Liver (tissue), 9 donors: ENCODE data around the gene VWC2. TPM values are rescaled to one million over a fixed set of nuclear protein-coding genes. Genes with fewer than 3 reads are reported as not detected.

Source experiments
- DNase-seq: peaks from one replicate; pipeline ENCODE4 v3.0.0-alpha.2; 2017; ENCODE audit warnings: low spot score
- H3K27ac ChIP-seq, 2 donors: one replicate each; pipeline ENCODE4 v1.7.0; 2013; ENCODE audit warnings: inconsistent platforms in 2 of 2, low read length in 2 of 2, control low read depth in 1 of 2, low read depth in 1 of 2, mild to moderate bottlenecking in 1 of 2
- H3K27me3 ChIP-seq, 4 donors: one replicate each; pipeline versions ENCODE4 v1.6.1 to v1.7.0; 2013; ENCODE audit warnings: low read length in 3 of 4, inconsistent platforms in 1 of 4, mild to moderate bottlenecking in 1 of 4, moderate library complexity in 1 of 4; ENCODE audit not compliant: control insufficient read depth in 4 of 4, insufficient read depth in 4 of 4
- H3K36me3 ChIP-seq, 4 donors: one replicate each; pipeline versions ENCODE4 v1.6.1 to v1.7.0; 2013; ENCODE audit warnings: low read length in 3 of 4, mild to moderate bottlenecking in 3 of 4, low read depth in 1 of 4, moderate library complexity in 1 of 4; ENCODE audit not compliant: control insufficient read depth in 4 of 4, insufficient read depth in 3 of 4
- H3K4me1 ChIP-seq, 4 donors: one replicate each; pipeline versions ENCODE4 v1.6.1 to v1.7.0; 2013; ENCODE audit warnings: low read length in 3 of 4, mild to moderate bottlenecking in 3 of 4, moderate library complexity in 1 of 4; ENCODE audit not compliant: control insufficient read depth in 4 of 4, insufficient read depth in 4 of 4
- H3K4me3 ChIP-seq, 3 donors: one replicate each; pipeline versions ENCODE4 v1.6.1 to v1.7.0; 2013; ENCODE audit warnings: low read length in 3 of 3, control low read depth in 1 of 3, low read depth in 1 of 3, mild to moderate bottlenecking in 1 of 3
- H3K9ac ChIP-seq, 2 donors: one replicate each; pipeline ENCODE4 v1.7.0; 2013; ENCODE audit warnings: low read length in 2 of 2, mild to moderate bottlenecking in 2 of 2, moderate library complexity in 2 of 2, control low read depth in 1 of 2, low read depth in 1 of 2
- H3K9me3 ChIP-seq, 4 donors: one replicate each; pipeline versions ENCODE4 v1.6.1 to v1.7.0; 2013; ENCODE audit warnings: low read length in 3 of 4; ENCODE audit not compliant: control insufficient read depth in 4 of 4
- EGR1 ChIP-seq, 2 donors: IDR thresholded peaks; 2 replicates each; pipeline ENCODE4 v1.6.1; 2016 to 2018; ENCODE audit warnings: antibody characterized with exemption in 2 of 2, low read depth in 2 of 2
- FOXA1 ChIP-seq: IDR thresholded peaks from 2 replicates; pipeline ENCODE4 v1.6.1; 2016; ENCODE audit warnings: antibody characterized with exemption
- FOXA2 ChIP-seq: IDR thresholded peaks from 2 replicates; pipeline ENCODE4 v1.6.1; 2016; ENCODE audit warnings: antibody characterized with exemption
- GABPA ChIP-seq, 2 donors: IDR thresholded peaks in 1 of 2; conservative IDR thresholded peaks in 1 of 2; 2 replicates each; pipeline ENCODE4 v1.6.1; 2016; ENCODE audit warnings: antibody characterized with exemption in 2 of 2, mild to moderate bottlenecking in 1 of 2, moderate library complexity in 1 of 2
- HNF4A ChIP-seq, 2 donors: conservative IDR thresholded peaks; 2 replicates each; pipeline ENCODE4 v1.6.1; 2016; ENCODE audit warnings: antibody characterized with exemption in 2 of 2, mild to moderate bottlenecking in 2 of 2
- HNF4G ChIP-seq: IDR thresholded peaks from 2 replicates; pipeline ENCODE4 v1.6.1; 2016; ENCODE audit warnings: antibody characterized with exemption
- NR2F2 ChIP-seq: IDR thresholded peaks from 2 replicates; pipeline ENCODE4 v1.6.1; 2016; ENCODE audit warnings: antibody characterized with exemption
- RAD21 ChIP-seq, 2 donors: IDR thresholded peaks; 2 replicates each; pipeline ENCODE4 v1.6.1; 2016; ENCODE audit warnings: antibody characterized with exemption in 2 of 2, mild to moderate bottlenecking in 2 of 2
- RXRA ChIP-seq, 2 donors: IDR thresholded peaks; 2 replicates each; pipeline ENCODE4 v1.6.1; 2017 to 2018; ENCODE audit warnings: antibody characterized with exemption in 2 of 2, mild to moderate bottlenecking in 1 of 2
- SP1 ChIP-seq: IDR thresholded peaks from 2 replicates; pipeline ENCODE4 v1.6.1; 2018; ENCODE audit warnings: antibody characterized with exemption, mild to moderate bottlenecking
- TAF1 ChIP-seq: conservative IDR thresholded peaks from 2 replicates; pipeline ENCODE4 v1.6.1; 2016; ENCODE audit warnings: antibody characterized with exemption, mild to moderate bottlenecking
- YY1 ChIP-seq: IDR thresholded peaks from 2 replicates; pipeline ENCODE4 v1.6.1; 2016; ENCODE audit warnings: antibody characterized with exemption, mild to moderate bottlenecking
- WGBS: extraction: QIAGEN DNeasy Blood & Tissue Kit; methylation state at CpG from one replicate; pipeline ENCODE4 v1.1.7; 2013; 5-methylcytosine and 5-hydroxymethylcytosine counted together
- polyA plus RNA-seq, 2 donors: library from polyadenylated mRNA; stranded (reverse) in 1 of 2; unstranded in 1 of 2; fragments of 200-250 nt in 1 of 2; fragments of >200 nt in 1 of 2; fragmentation: Nextera tagmentation in 1 of 2; extraction: Ambion mirVana in 1 of 2; gene quantifications; one replicate each; pipeline versions ENCODE4 v1.2.1 to v1.2.3, GENCODE V29; 2013 to 2015
- total RNA-seq, 2 donors: library from RNA; depleted of rRNA; stranded (reverse); fragments of >200 nt; gene quantifications; one replicate each; pipeline ENCODE4 v1.2.3, GENCODE V29; 2014
- TF ChIP-seq, protein P1 (sequence below): IDR thresholded peaks from 2 replicates; pipeline ENCODE4 v1.6.1; 2016; ENCODE audit warnings: antibody characterized with exemption, mild to moderate bottlenecking
- TF ChIP-seq, protein P2 (sequence below): fragments of 150-350 bp; IDR thresholded peaks from 2 replicates; pipeline ENCODE4 v1.5.1; 2017; ENCODE audit warnings: improper control_type of control experiment, low read depth, low read length; ENCODE audit not compliant: missing input control
- TF ChIP-seq, protein P3 (sequence below): IDR thresholded peaks from 2 replicates; pipeline ENCODE4 v1.6.1; 2016; ENCODE audit warnings: antibody characterized with exemption
- TF ChIP-seq, protein P4 (sequence below): IDR thresholded peaks from 2 replicates; pipeline ENCODE4 v1.6.1; 2016; ENCODE audit warnings: antibody characterized with exemption
- TF ChIP-seq, protein P5 (sequence below): IDR thresholded peaks from 2 replicates; pipeline ENCODE4 v1.6.1; 2016; ENCODE audit warnings: antibody characterized with exemption
- donor health status: healthy.
- donor health status: healthy.
- donor health status: healthy.
- donor health status: healthy.
- donor health status: healthy.

VWC2 gene
- total and polyA plus RNA-seq, 4 donors: not detected

DNA sequence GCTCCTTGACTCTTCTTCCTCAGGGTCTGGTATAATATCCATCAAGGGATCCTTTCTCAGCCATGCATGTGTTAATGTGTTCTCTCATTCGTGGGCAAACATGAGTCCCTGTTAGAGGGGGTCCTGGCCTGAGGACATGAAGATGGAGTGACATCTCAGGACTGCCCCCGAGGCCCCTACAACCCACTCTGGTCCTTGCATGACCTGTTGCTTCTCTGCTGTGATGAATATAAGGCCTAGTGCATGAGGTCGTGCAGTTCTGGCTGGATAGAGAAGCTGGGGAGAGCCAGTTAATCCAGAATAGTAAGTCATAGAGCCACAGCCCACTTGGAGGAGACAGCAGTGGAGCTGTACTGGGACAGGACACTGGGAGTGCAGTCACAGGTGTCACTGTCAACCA is 4.6 kb upstream of the VWC2 start:
- no peak for DNase-seq
- H3K27me3 ChIP-seq: peaks cover 0 to 5% (median under 1%) of the 10 kb centered on the region in 4 donors
- H3K36me3 ChIP-seq: no peaks in the 10 kb centered on the region
- no peak for TF ChIP-seq FOXA2
- TF ChIP-seq, protein P1, sequence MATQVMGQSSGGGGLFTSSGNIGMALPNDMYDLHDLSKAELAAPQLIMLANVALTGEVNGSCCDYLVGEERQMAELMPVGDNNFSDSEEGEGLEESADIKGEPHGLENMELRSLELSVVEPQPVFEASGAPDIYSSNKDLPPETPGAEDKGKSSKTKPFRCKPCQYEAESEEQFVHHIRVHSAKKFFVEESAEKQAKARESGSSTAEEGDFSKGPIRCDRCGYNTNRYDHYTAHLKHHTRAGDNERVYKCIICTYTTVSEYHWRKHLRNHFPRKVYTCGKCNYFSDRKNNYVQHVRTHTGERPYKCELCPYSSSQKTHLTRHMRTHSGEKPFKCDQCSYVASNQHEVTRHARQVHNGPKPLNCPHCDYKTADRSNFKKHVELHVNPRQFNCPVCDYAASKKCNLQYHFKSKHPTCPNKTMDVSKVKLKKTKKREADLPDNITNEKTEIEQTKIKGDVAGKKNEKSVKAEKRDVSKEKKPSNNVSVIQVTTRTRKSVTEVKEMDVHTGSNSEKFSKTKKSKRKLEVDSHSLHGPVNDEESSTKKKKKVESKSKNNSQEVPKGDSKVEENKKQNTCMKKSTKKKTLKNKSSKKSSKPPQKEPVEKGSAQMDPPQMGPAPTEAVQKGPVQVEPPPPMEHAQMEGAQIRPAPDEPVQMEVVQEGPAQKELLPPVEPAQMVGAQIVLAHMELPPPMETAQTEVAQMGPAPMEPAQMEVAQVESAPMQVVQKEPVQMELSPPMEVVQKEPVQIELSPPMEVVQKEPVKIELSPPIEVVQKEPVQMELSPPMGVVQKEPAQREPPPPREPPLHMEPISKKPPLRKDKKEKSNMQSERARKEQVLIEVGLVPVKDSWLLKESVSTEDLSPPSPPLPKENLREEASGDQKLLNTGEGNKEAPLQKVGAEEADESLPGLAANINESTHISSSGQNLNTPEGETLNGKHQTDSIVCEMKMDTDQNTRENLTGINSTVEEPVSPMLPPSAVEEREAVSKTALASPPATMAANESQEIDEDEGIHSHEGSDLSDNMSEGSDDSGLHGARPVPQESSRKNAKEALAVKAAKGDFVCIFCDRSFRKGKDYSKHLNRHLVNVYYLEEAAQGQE: no peak
- TF ChIP-seq, protein P2, sequence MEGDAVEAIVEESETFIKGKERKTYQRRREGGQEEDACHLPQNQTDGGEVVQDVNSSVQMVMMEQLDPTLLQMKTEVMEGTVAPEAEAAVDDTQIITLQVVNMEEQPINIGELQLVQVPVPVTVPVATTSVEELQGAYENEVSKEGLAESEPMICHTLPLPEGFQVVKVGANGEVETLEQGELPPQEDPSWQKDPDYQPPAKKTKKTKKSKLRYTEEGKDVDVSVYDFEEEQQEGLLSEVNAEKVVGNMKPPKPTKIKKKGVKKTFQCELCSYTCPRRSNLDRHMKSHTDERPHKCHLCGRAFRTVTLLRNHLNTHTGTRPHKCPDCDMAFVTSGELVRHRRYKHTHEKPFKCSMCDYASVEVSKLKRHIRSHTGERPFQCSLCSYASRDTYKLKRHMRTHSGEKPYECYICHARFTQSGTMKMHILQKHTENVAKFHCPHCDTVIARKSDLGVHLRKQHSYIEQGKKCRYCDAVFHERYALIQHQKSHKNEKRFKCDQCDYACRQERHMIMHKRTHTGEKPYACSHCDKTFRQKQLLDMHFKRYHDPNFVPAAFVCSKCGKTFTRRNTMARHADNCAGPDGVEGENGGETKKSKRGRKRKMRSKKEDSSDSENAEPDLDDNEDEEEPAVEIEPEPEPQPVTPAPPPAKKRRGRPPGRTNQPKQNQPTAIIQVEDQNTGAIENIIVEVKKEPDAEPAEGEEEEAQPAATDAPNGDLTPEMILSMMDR: no peak
- TF ChIP-seq YY1: no peak
- no peak overlapping the region for H3K4me3 ChIP-seq
- WGBS: 43% methylated on average over 3 of the region's 3 CpGs
- H3K4me1 ChIP-seq: peaks cover 4 to 10% (median 7%) of the 10 kb centered on the region in 4 donors
- H3K9me3 ChIP-seq: no peaks in the 10 kb centered on the region
- no peak overlapping the region for H3K27ac ChIP-seq
- no peak overlapping the region for H3K9ac ChIP-seq

DNA sequence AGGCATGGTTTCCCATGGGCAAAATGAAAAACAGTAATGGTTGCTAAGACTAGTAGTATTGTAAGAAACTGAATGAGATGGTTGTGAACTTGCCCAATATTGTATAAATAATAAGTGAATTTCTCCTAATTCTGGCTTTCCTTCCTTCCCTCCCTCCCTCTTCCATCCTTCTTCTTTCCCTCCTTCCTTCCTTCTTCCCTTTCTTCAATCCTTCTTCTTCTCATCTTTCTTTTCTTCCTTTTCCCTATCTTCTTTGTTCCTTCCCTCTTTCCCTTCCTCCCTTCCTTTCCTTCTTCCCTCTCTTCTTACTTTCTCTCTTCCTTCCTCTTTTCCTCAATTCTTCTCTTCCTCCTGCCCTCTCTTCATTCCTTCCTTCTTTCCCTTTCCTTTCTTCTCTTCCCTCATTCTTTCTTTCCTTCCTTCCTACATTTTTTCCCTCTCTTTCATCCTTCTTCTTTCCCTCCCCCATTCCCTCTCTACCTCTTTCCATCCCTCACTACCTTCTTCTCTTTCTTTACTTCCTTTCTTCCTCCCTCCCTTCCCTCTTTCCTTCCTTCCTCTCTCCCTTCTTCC is 4.1 kb upstream of the VWC2 start:
- Histone ChIP-seq H3K27ac (no peak overlapping the region), H3K27me3 (peaks cover 0 to 5% (median under 1%) of the 10 kb centered on the region in 4 donors), H3K9ac (no peak overlapping the region), H3K36me3 (no peaks in the 10 kb centered on the region), H3K9me3 (no peaks in the 10 kb centered on the region), H3K4me3 (no peak overlapping the region), H3K4me1 (peaks cover 4 to 16% (median 12%) of the 10 kb centered on the region in 4 donors)
- no peak for TF ChIP-seq HNF4A (conservative IDR thresholded peaks at IDR 0.05)
- no peak for TF ChIP-seq NR2F2
- TF ChIP-seq, protein P1: no peak
- TF ChIP-seq RAD21 (IDR thresholded peaks at IDR 0.05): no peak
- TF ChIP-seq RXRA (IDR thresholded peaks at IDR 0.05): no peak
- no peak for TF ChIP-seq FOXA1
- no peak for TF ChIP-seq GABPA (IDR thresholded peaks at IDR 0.05 in 1 of 2, conservative IDR thresholded peaks at IDR 0.05 in 1 of 2)
- TF ChIP-seq TAF1: no peak
- TF ChIP-seq, protein P3, sequence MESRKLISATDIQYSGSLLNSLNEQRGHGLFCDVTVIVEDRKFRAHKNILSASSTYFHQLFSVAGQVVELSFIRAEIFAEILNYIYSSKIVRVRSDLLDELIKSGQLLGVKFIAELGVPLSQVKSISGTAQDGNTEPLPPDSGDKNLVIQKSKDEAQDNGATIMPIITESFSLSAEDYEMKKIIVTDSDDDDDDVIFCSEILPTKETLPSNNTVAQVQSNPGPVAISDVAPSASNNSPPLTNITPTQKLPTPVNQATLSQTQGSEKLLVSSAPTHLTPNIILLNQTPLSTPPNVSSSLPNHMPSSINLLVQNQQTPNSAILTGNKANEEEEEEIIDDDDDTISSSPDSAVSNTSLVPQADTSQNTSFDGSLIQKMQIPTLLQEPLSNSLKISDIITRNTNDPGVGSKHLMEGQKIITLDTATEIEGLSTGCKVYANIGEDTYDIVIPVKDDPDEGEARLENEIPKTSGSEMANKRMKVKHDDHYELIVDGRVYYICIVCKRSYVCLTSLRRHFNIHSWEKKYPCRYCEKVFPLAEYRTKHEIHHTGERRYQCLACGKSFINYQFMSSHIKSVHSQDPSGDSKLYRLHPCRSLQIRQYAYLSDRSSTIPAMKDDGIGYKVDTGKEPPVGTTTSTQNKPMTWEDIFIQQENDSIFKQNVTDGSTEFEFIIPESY: no peak
- TF ChIP-seq HNF4G: no peak
- no peak for TF ChIP-seq YY1
- TF ChIP-seq, protein P4, sequence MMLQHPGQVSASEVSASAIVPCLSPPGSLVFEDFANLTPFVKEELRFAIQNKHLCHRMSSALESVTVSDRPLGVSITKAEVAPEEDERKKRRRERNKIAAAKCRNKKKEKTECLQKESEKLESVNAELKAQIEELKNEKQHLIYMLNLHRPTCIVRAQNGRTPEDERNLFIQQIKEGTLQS: no peak
- TF ChIP-seq, protein P2: no peak
- no peak for TF ChIP-seq SP1
- no peak for TF ChIP-seq EGR1 (IDR thresholded peaks at IDR 0.05; ENCODE audit: low read depth in 2 of 2)
- no peak for TF ChIP-seq FOXA2
- TF ChIP-seq, protein P5, sequence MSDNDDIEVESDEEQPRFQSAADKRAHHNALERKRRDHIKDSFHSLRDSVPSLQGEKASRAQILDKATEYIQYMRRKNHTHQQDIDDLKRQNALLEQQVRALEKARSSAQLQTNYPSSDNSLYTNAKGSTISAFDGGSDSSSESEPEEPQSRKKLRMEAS: no peak
- DNase-seq: no peak
